Neutrophil (primary cell): ENCODE data around the gene FAM50B.

Experiments
- H3K27ac ChIP-seq: fragments of 200-600 bp; sonication (generic); 2 replicates; pipeline ENCODE4 v1.5.1; 2016; ENCODE audit warnings: mild to moderate bottlenecking, moderate library complexity
- H3K27me3 ChIP-seq: fragments of 200-600 bp; sonication (generic); 2 replicates; pipeline ENCODE4 v1.6.0; 2016; ENCODE audit warnings: mild to moderate bottlenecking
- H3K36me3 ChIP-seq: fragments of 200-600 bp; sonication (generic); 2 replicates; pipeline ENCODE4 v1.5.1; 2017
- H3K4me1 ChIP-seq, 2 experiments: fragments of 200-600 bp in 1 of 2; sonication (generic) in 1 of 2; 1 replicate in 1 of 2; 2 replicates in 1 of 2; pipeline versions ENCODE4 v1.5.1 to v1.6.1; 2013 to 2016; ENCODE audit warnings: low read depth in 1 of 2, low read length in 1 of 2, mild to moderate bottlenecking in 1 of 2, moderate library complexity in 1 of 2; ENCODE audit not compliant: control insufficient read depth in 1 of 2, insufficient read depth in 1 of 2
- H3K4me3 ChIP-seq, 2 experiments: fragments of 200-600 bp in 1 of 2; sonication (generic) in 1 of 2; 1 replicate in 1 of 2; 2 replicates in 1 of 2; pipeline ENCODE4 v1.5.1; 2013 to 2016; ENCODE audit warnings: low read depth in 1 of 2, low read length in 1 of 2, mild to moderate bottlenecking in 1 of 2, moderate library complexity in 1 of 2
- H3K9me3 ChIP-seq: fragments of 200-600 bp; sonication (generic); 2 replicates; pipeline ENCODE4 v1.5.1; 2016
- CTCF ChIP-seq: fragments of 200-600 bp; sonication (generic); IDR thresholded peaks from 2 replicates; pipeline ENCODE4 v1.5.1; 2016; ENCODE audit warnings: antibody characterized with exemption

The FAM50B gene

DNA sequence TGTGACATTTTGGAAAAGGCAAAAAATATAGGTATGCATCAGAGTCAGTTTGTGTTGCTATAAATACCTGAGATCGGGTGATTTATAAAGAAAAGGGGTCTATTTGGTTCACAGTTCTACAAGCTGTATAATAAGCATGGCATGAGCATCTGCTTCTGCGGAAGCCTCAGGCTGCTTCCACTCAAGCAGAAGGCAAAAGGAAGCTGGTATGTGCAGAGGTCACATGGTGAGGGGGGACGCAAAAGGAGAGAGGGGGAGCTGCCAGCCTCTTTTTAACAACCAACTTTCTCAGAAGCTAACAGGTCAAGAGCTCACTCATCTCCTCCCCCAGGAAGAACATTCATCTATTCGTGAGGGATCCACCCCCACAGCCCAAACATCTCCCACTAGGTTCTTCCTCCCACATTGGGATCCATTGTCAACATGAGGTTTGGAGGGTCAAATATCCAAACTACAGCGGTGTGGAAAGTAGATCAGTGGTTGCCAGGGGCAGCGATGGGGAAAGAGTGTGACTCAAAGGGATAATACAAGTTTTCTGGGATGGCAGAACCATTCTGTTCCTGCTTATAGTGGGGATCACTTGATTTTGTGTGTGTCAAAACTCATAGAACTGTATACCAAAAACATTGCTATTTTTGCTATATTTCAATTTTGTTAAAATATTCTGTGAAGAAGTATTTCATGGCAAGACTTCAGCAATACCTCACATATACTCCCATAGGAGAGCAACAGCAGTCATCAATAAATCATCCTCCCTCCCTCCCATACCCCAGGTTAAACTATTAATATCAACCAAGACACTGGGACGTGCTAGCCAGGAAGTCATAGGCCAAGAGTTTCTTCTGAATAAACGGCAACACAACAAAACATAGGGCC lies 9.9 kb upstream of the FAM50B start:
- Histone ChIP-seq H3K27ac (no peak overlapping the region), H3K36me3 (no peaks in the 10 kb centered on the region), H3K27me3 (peaks cover 20% of the 10 kb centered on the region), H3K9me3 (no peaks in the 10 kb centered on the region), H3K4me3 (no peak overlapping the region), H3K4me1 (no peaks in the 10 kb centered on the region)
- TF ChIP-seq CTCF = no peak

GRCh38 chr6:3841066-3841454 lies 8.1 kb upstream of the FAM50B start:
- TF ChIP-seq CTCF = no peak
- no peak overlapping the region for H3K27ac ChIP-seq
- no peak overlapping the region for H3K4me3 ChIP-seq
- H3K4me1 ChIP-seq = no peaks in the 10 kb centered on the region
- no peaks in the 10 kb centered on the region for H3K9me3 ChIP-seq
- H3K27me3 ChIP-seq = peaks cover 20% of the 10 kb centered on the region
- H3K36me3 ChIP-seq = no peaks in the 10 kb centered on the region

- Histone ChIP-seq H3K27ac (no peak overlapping the region), H3K27me3 (peaks cover 20% of the 10 kb centered on the region), H3K4me1 (no peaks in the 10 kb centered on the region)
These were observed 7.2 kb upstream of the FAM50B start for GRCh38 chr6:3841711-3842565.

GRCh38 chr6:3843379-3844096 lies 5.6 kb upstream of the FAM50B start:
- no peak for TF ChIP-seq CTCF
- no peak overlapping the region for H3K27ac ChIP-seq
- H3K4me1 ChIP-seq = peaks cover 3 to 4% of the 10 kb centered on the region in 2 experiments
- peaks cover 20% of the 10 kb centered on the region for H3K27me3 ChIP-seq
- no peak overlapping the region for H3K4me3 ChIP-seq
- no peaks in the 10 kb centered on the region for H3K36me3 ChIP-seq
- H3K9me3 ChIP-seq = no peaks in the 10 kb centered on the region

More at GRCh38 chr6:3841711-3842565, 7.2 kb upstream of the FAM50B start:
- no peak overlapping the region for H3K4me3 ChIP-seq
- no peaks in the 10 kb centered on the region for H3K9me3 ChIP-seq
- no peak for TF ChIP-seq CTCF
- no peaks in the 10 kb centered on the region for H3K36me3 ChIP-seq

- Histone ChIP-seq H3K4me1 (peaks cover 6 to 7% of the 10 kb centered on the region in 2 experiments), H3K4me3 (no peak overlapping the region), H3K27me3 (peaks cover 20% of the 10 kb centered on the region), H3K27ac (no peak overlapping the region), H3K9me3 (no peaks in the 10 kb centered on the region), H3K36me3 (no peaks in the 10 kb centered on the region)
- TF ChIP-seq CTCF = no peak
These were observed 5.1 kb upstream of the FAM50B start for GRCh38 chr6:3844097-3844463.
